Measurements from ENCODE around the gene AMPD2. TPM values are rescaled to one million over a fixed set of nuclear protein-coding genes. Genes with fewer than 3 reads are reported as not detected.

AMPD2 gene
- total and polyA plus RNA-seq, 9 of the 15 experiments (the other 6 are each of a cell fraction or from before 2014, with no cell fraction given) = 2.0 to 77.7 (median 28.2) TPM

DNA sequence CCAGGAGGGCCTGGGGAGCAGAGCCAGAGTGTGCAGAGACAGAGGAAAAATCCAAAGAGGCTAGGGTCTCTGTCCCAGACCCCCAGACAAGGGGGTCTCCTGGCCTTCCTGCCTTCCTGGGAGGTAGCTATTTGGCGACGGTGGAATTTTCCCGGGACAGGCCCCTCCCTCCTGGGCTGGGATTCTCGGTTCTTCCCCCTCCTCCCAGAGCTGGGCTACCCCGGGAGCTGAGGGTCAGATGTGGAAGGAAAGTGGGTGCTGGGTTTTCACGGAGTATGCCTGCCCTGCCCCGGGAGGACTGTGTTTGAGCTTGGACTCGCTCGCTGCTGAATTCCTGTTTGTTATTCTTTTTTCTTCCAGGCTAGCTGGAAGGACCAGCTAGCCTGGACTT is 759 bp downstream of the AMPD2 start:
- ChIA-PET CTCF (ENCODE audit: low intra/inter-chr PET ratio) (interaction anchor here (0.6 kb wide), 1 partner anchor 22 kb away, joined by 3 read pairs; no protein-coding TSS in a partner anchor), POLR2A (interaction anchor here (0.6 to 3.3 kb wide), 16 partner anchors 9 to 742 kb away, joined by 3 to 16 read pairs (median 3); partner anchors contain the start of gene GNAI3)
- H2AFZ ChIP-seq (ENCODE audit: low read depth, low read length) = peak overlapping the region; percentile 96
- H3K4me3 ChIP-seq = peak overlapping the region; percentile 61
- no peaks in the 10 kb centered on the region for H3K9me1 ChIP-seq (ENCODE audit: control insufficient read depth, insufficient read depth, low read length)
- no peaks in the 10 kb centered on the region for H3K27me3 ChIP-seq (ENCODE audit: control insufficient read depth in 2 of 2, insufficient read depth in 2 of 2, low read length in 2 of 2)
- 0% methylated on average over 9 of the region's 9 CpGs for WGBS (ENCODE audit: insufficient coverage, low coverage, missing lambda C conversion rate)
- ATAC-seq = peak; percentile 16
- no peaks in the 10 kb centered on the region for H3K36me3 ChIP-seq (ENCODE audit: control insufficient read depth, insufficient read depth, low read length)
- peaks cover 32 to 58% of the 10 kb centered on the region in 2 experiments for H3K4me1 ChIP-seq (replicated peaks in 1 of 2; ENCODE audit: control insufficient read depth in 2 of 2, insufficient read depth in 2 of 2, low read length in 2 of 2)
- peak overlapping the region; percentile 90 for H3K27ac ChIP-seq (ENCODE audit: extremely low read depth, low read depth, low read length)
- in situ Hi-C loops (cut with MboI) (loop anchor here (5.0 kb wide), 1 partner anchor 73 kb away; the partner anchor contains the start of gene GNAI3), intact Hi-C loops (cut with micrococcal nuclease) (no loop called here)
- H4K20me1 ChIP-seq (replicated peaks; ENCODE audit: control insufficient read depth, insufficient read depth, low read length) = peaks cover 5% of the 10 kb centered on the region; the same call in 1 of the 2 replicates
- no peak for FAIRE-seq
- peaks cover 55% of the 10 kb centered on the region for H3K79me2 ChIP-seq (ENCODE audit: control insufficient read depth, insufficient read depth, low read length)
- no peaks in the 10 kb centered on the region for H3K9me3 ChIP-seq (replicated peaks; ENCODE audit: control insufficient read depth, insufficient read depth, low read depth, low read length)
- peak in 3 of 4 experiments; percentile 57 to 63 (median 61) for DNase-seq (ENCODE audit: extremely low read depth in 1 of 4, low spot score in 3 of 4)
- no TSS peak for BruUV-seq (replicated peaks)
- peak overlapping the region; percentile 96 for H3K4me2 ChIP-seq (ENCODE audit: insufficient read depth, low read length)
- H3K9ac ChIP-seq (ENCODE audit: insufficient read depth in 1 of 2, low read depth in 2 of 2, low read length in 2 of 2) = peak overlapping the region; percentile 86 to 98
- 0 out of 2 replicates have a peak, but pooled peaks have one; percentile 17 for TF ChIP-seq SRSF3 (IDR thresholded peaks at IDR 0.05; ENCODE audit: insufficient read depth, low read length)
- no peak for TF ChIP-seq WHSC1 (IDR thresholded peaks at IDR 0.05; ENCODE audit: low read length)
- TF ChIP-seq, protein P1, sequence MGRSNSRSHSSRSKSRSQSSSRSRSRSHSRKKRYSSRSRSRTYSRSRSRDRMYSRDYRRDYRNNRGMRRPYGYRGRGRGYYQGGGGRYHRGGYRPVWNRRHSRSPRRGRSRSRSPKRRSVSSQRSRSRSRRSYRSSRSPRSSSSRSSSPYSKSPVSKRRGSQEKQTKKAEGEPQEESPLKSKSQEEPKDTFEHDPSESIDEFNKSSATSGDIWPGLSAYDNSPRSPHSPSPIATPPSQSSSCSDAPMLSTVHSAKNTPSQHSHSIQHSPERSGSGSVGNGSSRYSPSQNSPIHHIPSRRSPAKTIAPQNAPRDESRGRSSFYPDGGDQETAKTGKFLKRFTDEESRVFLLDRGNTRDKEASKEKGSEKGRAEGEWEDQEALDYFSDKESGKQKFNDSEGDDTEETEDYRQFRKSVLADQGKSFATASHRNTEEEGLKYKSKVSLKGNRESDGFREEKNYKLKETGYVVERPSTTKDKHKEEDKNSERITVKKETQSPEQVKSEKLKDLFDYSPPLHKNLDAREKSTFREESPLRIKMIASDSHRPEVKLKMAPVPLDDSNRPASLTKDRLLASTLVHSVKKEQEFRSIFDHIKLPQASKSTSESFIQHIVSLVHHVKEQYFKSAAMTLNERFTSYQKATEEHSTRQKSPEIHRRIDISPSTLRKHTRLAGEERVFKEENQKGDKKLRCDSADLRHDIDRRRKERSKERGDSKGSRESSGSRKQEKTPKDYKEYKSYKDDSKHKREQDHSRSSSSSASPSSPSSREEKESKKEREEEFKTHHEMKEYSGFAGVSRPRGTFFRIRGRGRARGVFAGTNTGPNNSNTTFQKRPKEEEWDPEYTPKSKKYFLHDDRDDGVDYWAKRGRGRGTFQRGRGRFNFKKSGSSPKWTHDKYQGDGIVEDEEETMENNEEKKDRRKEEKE (IDR thresholded peaks at IDR 0.05; ENCODE audit: borderline replicate concordance in 1 of 2, control insufficient read depth in 1 of 2, low read depth in 2 of 2, low read length in 1 of 2) = no peak
- TF ChIP-seq ZNF316 (IDR thresholded peaks at IDR 0.05) = no peak
- TF ChIP-seq ZNF444 (CRISPR knock-in tag; IDR thresholded peaks at IDR 0.05) = no peak
- peak; percentile 64 for TF ChIP-seq CHD1 (IDR thresholded peaks at IDR 0.05; ENCODE audit: low read length)
- no peak for TF ChIP-seq ZBTB43 (CRISPR knock-in tag; IDR thresholded peaks at IDR 0.05)
- TF ChIP-seq ZBTB7A (IDR thresholded peaks at IDR 0.05; ENCODE audit: borderline replicate concordance, control insufficient read depth, low read depth, low read length) = peak; percentile 2; the same call in 1 of the 2 replicates
- TF ChIP-seq ZNF263 (CRISPR knock-in tag; IDR thresholded peaks at IDR 0.05; ENCODE audit: borderline replicate concordance) = peak; percentile 65; the same call in 1 of the 2 replicates
- 0 out of 2 replicates have a peak, but pooled peaks have one; percentile 2 for TF ChIP-seq KLF1 (tag; IDR thresholded peaks at IDR 0.05)
- TF ChIP-seq SAP30 (IDR thresholded peaks at IDR 0.05; ENCODE audit: borderline replicate concordance, insufficient read depth, low read depth, low read length, poor library complexity, severe bottlenecking) = peak; percentile 33
- no peak for TF ChIP-seq ZNF239 (CRISPR knock-in tag; IDR thresholded peaks at IDR 0.05)
- TF ChIP-seq ZNF512 (tag; IDR thresholded peaks at IDR 0.05) = no peak
- no peak for TF ChIP-seq NFE2L1 (tag; IDR thresholded peaks at IDR 0.05; ENCODE audit: borderline replicate concordance, low read depth)
- TF ChIP-seq ZNF184 (CRISPR knock-in tag; IDR thresholded peaks at IDR 0.05) = no peak
- TF ChIP-seq NEUROD1 (IDR thresholded peaks at IDR 0.05; ENCODE audit: borderline replicate concordance, low read depth, low read length, partially characterized antibody) = no peak
